T-cell (primary cell): Measurements from ENCODE around the gene CAMSAP3. TPM values are rescaled to one million over a fixed set of nuclear protein-coding genes. Genes with fewer than 3 reads are reported as not detected.
A peak's percentile ranks its signal among the peaks of the same experiment; 100 is the strongest.

ENCODE experiments used
- ATAC-seq, 4 experiments: fragments of 200-7000 bp in 3 of 4; fragments of 150-1000 bp in 1 of 4; cut with Tn5 transposase; replicated peaks in 1 of 4; 1 replicate in 3 of 4; 2 replicates in 1 of 4; pipeline ENCODE4 v1.10.0; 2021; ENCODE audit warnings: moderate library complexity in 3 of 4, mild to moderate bottlenecking in 2 of 4, moderate number of reproducible peaks in 1 of 4
- CTCF ChIA-PET, 2 donors: fragments of 300-600 bp; sonication (Branson Sonifier 250); formaldehyde crosslinking; loops; one replicate each; lab custom pipeline; 2022; ENCODE audit warnings: antibody characterized with exemption in 2 of 2; lab: Charles Lee
- POLR2A ChIA-PET, 2 donors: fragments of 300-600 bp; sonication (Branson Sonifier 250); formaldehyde crosslinking; loops; one replicate each; lab custom pipeline; 2022; ENCODE audit warnings: antibody characterized with exemption in 2 of 2; lab: Charles Lee
- DNase-seq, 35 experiments: peaks; one replicate each; pipeline versions ENCODE4 v3.0.0 to v3.0.0-alpha.2; 2013 to 2023
- H3K27ac ChIP-seq: one replicate; pipeline ENCODE4 v1.5.1; 2013; ENCODE audit warnings: low read length
- H3K27me3 ChIP-seq, 2 experiments: replicated peaks in 1 of 2; 1 replicate in 1 of 2; 2 replicates in 1 of 2; pipeline versions ENCODE4 v1.6.1 to v1.7.0; 2013; ENCODE audit warnings: low read length in 1 of 2, mixed read lengths in 1 of 2; ENCODE audit not compliant: control insufficient read depth in 2 of 2, insufficient read depth in 2 of 2; ENCODE audit errors: extremely low read depth in 1 of 2
- H3K36me3 ChIP-seq, 2 donors: 1 replicate in 1 of 2; 2 replicates in 1 of 2; pipeline versions ENCODE4 v1.6.1 to v1.7.0; 2013; ENCODE audit warnings: low read length in 1 of 2; ENCODE audit not compliant: control insufficient read depth in 2 of 2, insufficient read depth in 1 of 2; ENCODE audit errors: extremely low read depth in 1 of 2
- H3K4me1 ChIP-seq, 2 experiments: 1 replicate in 1 of 2; 2 replicates in 1 of 2; pipeline versions ENCODE4 v1.6.1 to v1.7.0; 2013; ENCODE audit warnings: low read length in 2 of 2, mixed read lengths in 1 of 2; ENCODE audit not compliant: insufficient read depth in 2 of 2, control insufficient read depth in 1 of 2; ENCODE audit errors: extremely low read depth in 1 of 2
- H3K4me3 ChIP-seq, 2 donors: 1 replicate in 1 of 2; 2 replicates in 1 of 2; pipeline versions ENCODE4 v1.5.1 to v1.7.0; 2013; ENCODE audit warnings: mild to moderate bottlenecking in 2 of 2, low read length in 1 of 2, moderate library complexity in 1 of 2; ENCODE audit not compliant: control insufficient read depth in 1 of 2; ENCODE audit errors: extremely low read depth in 1 of 2
- H3K9me3 ChIP-seq: 2 replicates; pipeline ENCODE4 v1.7.0; 2013
- H3K27ac Mint-ChIP-seq, 2 donors: one replicate each; pipeline ENCODE4 v1.8.0; 2020 to 2021; ENCODE audit warnings: mild to moderate bottlenecking in 2 of 2, mixed read lengths in 2 of 2
- H3K27me3 Mint-ChIP-seq, 2 donors: one replicate each; pipeline ENCODE4 v1.8.0; 2021 to 2022; ENCODE audit warnings: mixed read lengths in 2 of 2
- H3K36me3 Mint-ChIP-seq: one replicate; pipeline ENCODE4 v1.8.0; 2021; ENCODE audit warnings: mixed read lengths
- H3K4me1 Mint-ChIP-seq, 3 donors: one replicate each; pipeline ENCODE4 v1.8.0; 2020 to 2022; ENCODE audit warnings: mixed read lengths in 3 of 3, mild to moderate bottlenecking in 1 of 3
- H3K4me3 Mint-ChIP-seq, 3 donors: one replicate each; pipeline ENCODE4 v1.8.0; 2020 to 2022; ENCODE audit warnings: mild to moderate bottlenecking in 3 of 3, mixed read lengths in 3 of 3, moderate library complexity in 3 of 3
- H3K9me3 Mint-ChIP-seq, 3 donors: one replicate each; pipeline ENCODE4 v1.8.0; 2020 to 2022; ENCODE audit warnings: mixed read lengths in 3 of 3
- WGBS: methylation state at CpG from one replicate; pipeline ENCODE4 v1.1.5; 2013; ENCODE audit warnings: missing lambda C conversion rate; ENCODE audit not compliant: insufficient coverage; 5-methylcytosine and 5-hydroxymethylcytosine counted together
- total RNA-seq, 35 experiments: library from RNA in 6 of 35; stranded (reverse) in 6 of 35; fragments of 120-200 nt in 1 of 35; gene quantifications; one replicate each; pipeline versions ENCODE4 v1.2.1 to v1.2.4 and lab custom pipeline; 2013 to 2026

CAMSAP3 gene
- total RNA-seq, 5 donors from 2014 or later (not counting 1 experiment from before 2014, with no cell fraction given), result 0.47 to 1.3 (median 0.51) TPM

DNA sequence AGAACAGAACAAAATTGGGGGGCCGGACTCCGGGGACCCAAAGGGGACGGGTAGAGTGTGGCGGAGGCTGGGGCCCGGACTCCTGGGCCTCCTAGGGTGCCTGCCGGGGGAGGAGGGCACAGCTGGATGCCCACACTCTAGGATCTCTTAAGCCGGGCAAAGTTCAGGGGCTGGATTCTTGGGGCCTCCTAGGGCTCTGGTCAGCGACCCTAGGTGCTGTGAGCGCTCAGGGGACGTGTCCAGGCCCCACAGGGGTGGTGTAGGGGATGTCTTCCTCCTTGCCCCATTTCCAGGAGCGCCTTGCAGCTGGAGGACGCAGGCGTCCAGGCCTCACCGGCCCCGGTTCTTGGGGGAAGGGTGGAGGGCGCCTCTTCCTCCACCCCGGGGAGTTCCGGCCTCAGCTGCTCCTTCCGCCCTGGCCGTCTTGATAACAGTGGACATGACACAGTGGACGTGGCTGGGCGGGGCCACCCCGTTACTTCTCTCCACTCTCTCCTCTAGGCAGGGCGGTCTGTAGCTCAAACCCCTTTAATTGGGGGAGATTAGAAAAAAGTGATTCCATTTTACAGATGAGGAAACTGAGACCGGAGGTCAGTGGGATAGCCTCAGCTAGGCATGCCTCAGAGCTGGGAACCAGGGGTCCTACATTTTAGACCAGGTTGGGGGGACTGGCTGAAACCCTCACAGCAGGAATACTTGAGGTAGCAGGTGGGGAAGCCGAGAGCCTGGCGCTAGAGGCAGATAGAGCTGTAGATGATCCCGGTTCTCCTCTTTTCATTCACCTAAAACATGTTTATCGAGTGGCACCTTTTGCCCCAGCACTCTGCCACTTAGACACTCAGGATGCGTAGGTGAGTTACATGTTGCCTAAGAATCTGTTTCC is 42.0 kb downstream of the CAMSAP3 start:
- Mint-ChIP-seq H3K36me3 (peaks cover 12% of the 10 kb centered on the region), H3K4me3 (peak overlapping the region; percentile 77 to 82 (median 80)), H3K27me3 (no peaks in the 10 kb centered on the region), H3K9me3 (no peaks in the 10 kb centered on the region), H3K27ac (peak overlapping the region; percentile 84 to 85), H3K4me1 (peaks cover 39 to 50% (median 43%) of the 10 kb centered on the region in 3 donors)
- Histone ChIP-seq H3K27ac (peak overlapping the region; percentile 92), H3K4me3 (peak overlapping the region; percentile 80 to 85), H3K4me1 (peaks cover 0 to 45% of the 10 kb centered on the region in 2 experiments), H3K9me3 (no peaks in the 10 kb centered on the region), H3K27me3 (no peaks in the 10 kb centered on the region), H3K36me3 (peaks cover 4 to 16% of the 10 kb centered on the region in 2 donors)
- DNase-seq, result peak in 6 of 35 experiments; percentile 6 to 34 (median 18)
- 14% methylated on average over 15 of the region's 30 CpGs for WGBS
- ChIA-PET CTCF (interaction anchor here in 1 of 2 donors (1.2 kb wide), 1 partner anchor 43 kb away, joined by 3 read pairs; the partner anchor contains the start of gene TRAPPC5), POLR2A (interaction anchor here (0.5 to 0.9 kb wide), 2 partner anchors 8 to 266 kb away, joined by 3 read pairs; partner anchors contain the start of genes MAP2K7 (in 1 of the 2) and PET100 (in 1 of the 2))
- ATAC-seq, result peak; percentile 3 to 22 (median 20)

DNA sequence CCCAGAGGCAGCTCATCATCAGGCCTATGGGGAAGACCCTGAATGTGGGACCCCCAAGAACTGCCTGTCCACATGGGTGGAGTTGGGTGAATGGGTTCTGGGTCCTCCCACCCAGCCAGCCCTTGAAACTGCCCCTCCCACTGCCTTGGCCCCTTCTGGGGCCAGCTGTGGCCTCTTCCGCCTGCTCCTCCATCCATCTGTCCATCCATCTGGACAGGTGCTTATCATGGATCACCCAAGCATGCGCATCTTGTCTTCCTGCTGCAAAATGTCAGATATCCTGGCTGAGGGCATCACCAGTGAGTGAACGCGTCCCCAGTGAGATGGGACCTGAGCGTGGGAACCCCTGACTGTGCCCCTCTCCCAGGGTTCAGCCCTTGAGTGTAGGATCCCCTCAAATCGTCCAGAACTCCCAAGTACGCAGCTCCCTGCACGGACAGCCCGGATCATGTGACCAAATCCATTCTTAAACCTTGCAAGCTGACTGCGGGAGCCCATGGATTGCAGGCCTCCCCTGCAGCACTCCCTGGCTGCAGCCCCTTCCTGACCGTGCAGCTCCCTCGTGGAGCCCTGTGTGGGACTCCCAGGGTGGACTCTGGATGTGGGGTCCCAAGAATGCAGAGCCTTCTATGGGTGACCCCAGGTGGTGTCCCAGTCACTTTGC is 43.3 kb downstream of the CAMSAP3 start:
- POLR2A ChIA-PET, result no interaction called here
- no peak for ATAC-seq
- Histone ChIP-seq H3K27ac (no peak overlapping the region), H3K36me3 (peaks cover 4 to 16% of the 10 kb centered on the region in 2 donors), H3K27me3 (peaks cover 0 to 2% of the 10 kb centered on the region in 2 experiments), H3K4me1 (peaks cover 0 to 45% of the 10 kb centered on the region in 2 experiments), H3K4me3 (no peak overlapping the region), H3K9me3 (no peaks in the 10 kb centered on the region)
- H3K4me1 Mint-ChIP-seq, result peaks cover 38 to 45% (median 43%) of the 10 kb centered on the region in 3 donors
- 97% methylated on average over 12 of the region's 12 CpGs for WGBS
- peaks cover 12% of the 10 kb centered on the region for H3K36me3 Mint-ChIP-seq
- peak overlapping the region; percentile 44 to 80 (median 54) for H3K4me3 Mint-ChIP-seq
- no peaks in the 10 kb centered on the region for H3K9me3 Mint-ChIP-seq
- H3K27me3 Mint-ChIP-seq, result no peaks in the 10 kb centered on the region
- CTCF ChIA-PET, result no interaction called here
- peak overlapping the region in 1 of 2 donors; percentile 68 for H3K27ac Mint-ChIP-seq
- no peak for DNase-seq

DNA sequence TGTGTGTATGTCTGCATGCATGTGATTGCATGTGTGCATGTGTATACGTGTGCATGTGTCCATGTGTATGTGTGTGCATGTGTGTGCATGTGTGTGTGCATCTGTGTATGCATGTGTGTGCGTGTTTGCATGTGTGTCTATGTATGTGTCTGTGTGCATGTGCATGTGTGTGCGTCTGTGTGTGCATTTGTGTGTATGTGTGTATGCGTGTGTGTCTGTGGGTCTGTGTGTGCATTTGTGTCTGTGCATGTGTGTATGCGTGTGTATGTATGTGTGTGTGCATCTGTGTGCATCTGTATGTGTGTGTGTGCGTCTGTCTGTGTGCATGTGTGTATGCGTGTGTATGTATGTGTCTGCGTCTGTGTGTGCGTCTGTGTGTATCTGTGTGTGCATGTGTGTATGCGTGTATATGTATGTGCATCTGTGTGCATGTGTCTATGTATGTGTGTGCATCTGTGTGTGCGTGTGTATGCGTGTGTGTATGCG is 44.2 kb downstream of the CAMSAP3 start:
- Histone ChIP-seq H3K27me3 (peaks cover 0 to 2% of the 10 kb centered on the region in 2 experiments), H3K27ac (no peak overlapping the region), H3K4me1 (peaks cover 0 to 45% of the 10 kb centered on the region in 2 experiments), H3K4me3 (no peak overlapping the region), H3K36me3 (peaks cover 4 to 23% of the 10 kb centered on the region in 2 donors), H3K9me3 (no peaks in the 10 kb centered on the region)
- ChIA-PET POLR2A (no interaction called here), CTCF (no interaction called here)
- ATAC-seq (no peak), DNase-seq (no peak)
- H3K9me3 Mint-ChIP-seq, result no peaks in the 10 kb centered on the region
- peaks cover 38 to 42% (median 41%) of the 10 kb centered on the region in 3 donors for H3K4me1 Mint-ChIP-seq
- H3K27me3 Mint-ChIP-seq, result no peaks in the 10 kb centered on the region
- H3K4me3 Mint-ChIP-seq, result peak overlapping the region in 2 of 3 donors; percentile 31 to 80
- H3K27ac Mint-ChIP-seq, result no peak overlapping the region
- 96% methylated on average over 13 of the region's 13 CpGs for WGBS
- peaks cover 12% of the 10 kb centered on the region for H3K36me3 Mint-ChIP-seq

DNA sequence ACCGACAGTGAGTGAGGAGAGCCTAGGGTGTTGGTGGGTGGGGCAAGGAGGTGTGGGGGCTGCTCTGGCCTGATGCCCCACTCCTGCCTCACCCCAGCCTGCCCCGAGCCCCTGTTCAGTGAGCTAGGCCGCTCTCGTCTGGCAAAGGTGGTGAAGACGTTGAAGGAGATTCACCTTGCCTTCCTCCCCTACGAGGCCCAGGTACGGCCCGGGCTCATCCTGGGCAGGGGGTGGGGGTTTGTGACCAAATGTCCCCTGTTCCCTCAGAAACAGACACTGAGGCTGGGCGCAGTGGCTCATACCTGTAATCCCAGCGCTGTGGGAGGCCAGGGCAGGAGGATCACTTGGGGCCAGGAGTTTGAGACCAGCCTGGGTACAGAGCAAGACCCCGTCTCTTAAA is 45.1 kb downstream of the CAMSAP3 start:
- H3K27me3 Mint-ChIP-seq, result no peaks in the 10 kb centered on the region
- no peak overlapping the region for H3K27ac Mint-ChIP-seq
- peaks cover 0 to 2% of the 10 kb centered on the region in 2 experiments for H3K27me3 ChIP-seq
- H3K27ac ChIP-seq, result no peak overlapping the region
- H3K9me3 Mint-ChIP-seq, result no peaks in the 10 kb centered on the region
- peaks cover 0 to 39% of the 10 kb centered on the region in 2 experiments for H3K4me1 ChIP-seq
- peaks cover 7 to 27% of the 10 kb centered on the region in 2 donors for H3K36me3 ChIP-seq
- H3K4me3 ChIP-seq, result no peak overlapping the region
- ATAC-seq, result no peak
- WGBS, result 100% methylated on average over 5 of the region's 11 CpGs
- CTCF ChIA-PET, result no interaction called here
- no peak overlapping the region for H3K4me3 Mint-ChIP-seq
- no peaks in the 10 kb centered on the region for H3K9me3 ChIP-seq
- DNase-seq, result no peak
- peaks cover 15% of the 10 kb centered on the region for H3K36me3 Mint-ChIP-seq
- POLR2A ChIA-PET, result no interaction called here
- peaks cover 32 to 36% (median 33%) of the 10 kb centered on the region in 3 donors for H3K4me1 Mint-ChIP-seq

DNA sequence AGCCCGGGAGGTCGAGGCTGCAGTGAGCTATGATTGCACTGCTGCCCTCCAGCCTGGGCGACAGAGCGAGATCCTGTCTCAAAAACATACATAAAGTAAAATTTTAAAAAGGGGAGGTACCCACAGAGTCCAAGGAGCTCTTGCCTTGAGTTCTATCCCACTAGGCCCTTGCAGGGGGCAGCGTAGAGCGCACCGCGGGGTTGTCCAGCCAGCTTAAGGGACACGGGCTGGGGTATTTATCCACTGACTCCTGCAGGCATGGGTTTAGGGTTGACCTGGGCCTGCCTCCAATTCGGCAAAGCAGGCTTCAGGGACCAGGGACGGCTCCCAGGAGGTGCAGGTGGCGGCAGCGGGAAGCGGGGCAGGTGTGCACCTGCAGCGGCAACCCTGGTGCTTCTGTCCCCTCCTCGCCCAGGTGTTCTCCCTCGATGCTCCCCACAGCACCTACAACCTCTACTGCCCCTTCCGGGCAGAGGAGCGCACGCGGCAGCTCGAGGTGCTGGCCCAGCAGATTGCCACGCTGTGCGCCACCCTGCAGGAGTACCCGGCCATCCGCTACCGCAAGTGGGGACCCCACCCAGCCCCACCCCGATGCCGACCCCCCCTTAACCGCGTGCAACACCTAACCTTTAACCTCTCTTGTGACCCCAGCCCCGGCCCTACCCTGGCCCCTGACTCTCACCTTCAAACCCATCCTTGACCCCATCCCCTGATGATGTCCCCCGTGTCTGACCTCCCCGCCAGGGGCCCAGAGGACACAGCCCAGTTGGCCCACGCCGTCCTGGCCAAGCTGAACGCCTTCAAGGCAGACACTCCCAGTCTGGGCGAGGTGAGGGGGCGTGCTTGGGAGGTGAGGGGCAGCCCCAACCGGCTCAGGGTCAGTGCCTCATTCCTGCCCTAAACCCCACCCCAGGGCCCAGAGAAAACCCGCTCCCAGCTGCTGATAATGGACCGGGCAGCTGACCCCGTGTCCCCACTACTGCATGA is 45.9 kb downstream of the CAMSAP3 start:
- DNase-seq, result no peak

More for the DNA sequence above, 45.9 kb downstream of the CAMSAP3 start:
- Mint-ChIP-seq H3K4me3 (no peak overlapping the region), H3K9me3 (no peaks in the 10 kb centered on the region), H3K36me3 (peaks cover 17% of the 10 kb centered on the region), H3K27ac (no peak overlapping the region), H3K27me3 (no peaks in the 10 kb centered on the region), H3K4me1 (peaks cover 25 to 30% (median 26%) of the 10 kb centered on the region in 3 donors)
- ATAC-seq, result no peak
- Histone ChIP-seq H3K27me3 (peaks cover 0 to 2% of the 10 kb centered on the region in 2 experiments), H3K4me3 (no peak overlapping the region), H3K9me3 (no peaks in the 10 kb centered on the region), H3K4me1 (peaks cover 0 to 31% of the 10 kb centered on the region in 2 experiments), H3K27ac (no peak overlapping the region), H3K36me3 (peaks cover 9 to 34% of the 10 kb centered on the region in 2 donors)
- CTCF ChIA-PET, result no interaction called here
- WGBS, result 95% methylated on average over 19 of the region's 43 CpGs
- POLR2A ChIA-PET, result interaction anchor here in 1 of 2 donors (0.5 kb wide), 1 partner anchor 218 kb away, joined by 4 read pairs; no protein-coding TSS in a partner anchor
